ENCODE data around the gene EVC2.

EVC2 gene

GRCh38 chr4:5619913-5620625, 88.3 kb downstream of the EVC2 start:
- H3K79me2 ChIP-seq (ENCODE audit: insufficient read depth, low read length) = no peaks in the 10 kb centered on the region
- H3K9me2 ChIP-seq (replicated peaks; ENCODE audit: low read depth, low read length) = no peaks in the 10 kb centered on the region
- H4K20me1 ChIP-seq (ENCODE audit: insufficient read depth, low read length, poor library complexity, severe bottlenecking) = no peaks in the 10 kb centered on the region

GRCh38 chr4:5618051-5618960, 90.1 kb downstream of the EVC2 start:
- Histone ChIP-seq H3K9me2 (replicated peaks; ENCODE audit: low read depth, low read length) (no peaks in the 10 kb centered on the region), H3K4me3 (ENCODE audit: low read length, poor library complexity, severe bottlenecking) (no peak overlapping the region), H3K27me3 (ENCODE audit: insufficient read depth, low read length, poor library complexity, severe bottlenecking) (no peaks in the 10 kb centered on the region), H3F3A (ENCODE audit: low read depth) (no peaks in the 10 kb centered on the region), H3K4me2 (ENCODE audit: low read depth, low read length, poor library complexity, severe bottlenecking) (no peak overlapping the region), H4K20me1 (ENCODE audit: insufficient read depth, low read length, poor library complexity, severe bottlenecking) (no peaks in the 10 kb centered on the region), H3K9me3 (ENCODE audit: insufficient read depth, low read depth, low read length) (no peaks in the 10 kb centered on the region), H3K9ac (ENCODE audit: low read depth, low read length, poor library complexity, severe bottlenecking) (no peak overlapping the region), H3K4me1 (ENCODE audit: insufficient read depth, low read length, poor library complexity, severe bottlenecking) (no peaks in the 10 kb centered on the region), H3K79me2 (ENCODE audit: insufficient read depth, low read length) (no peaks in the 10 kb centered on the region), H3K36me3 (ENCODE audit: insufficient read depth, low read length) (no peaks in the 10 kb centered on the region), H2AFZ (ENCODE audit: low read length) (no peak overlapping the region)
- no peak for TF ChIP-seq CTCF (conservative IDR thresholded peaks at IDR 0.05; ENCODE audit: low read length)
- no peak for TF ChIP-seq EZH2phosphoT487 (IDR thresholded peaks at IDR 0.05; ENCODE audit: borderline replicate concordance)

More at GRCh38 chr4:5619913-5620625, 88.3 kb downstream of the EVC2 start:
- H3K4me1 ChIP-seq (ENCODE audit: insufficient read depth, low read length, poor library complexity, severe bottlenecking) = no peaks in the 10 kb centered on the region
- H3K36me3 ChIP-seq (ENCODE audit: insufficient read depth, low read length) = no peaks in the 10 kb centered on the region
- H3K9ac ChIP-seq (ENCODE audit: low read depth, low read length, poor library complexity, severe bottlenecking) = no peak overlapping the region
- no peak overlapping the region for H3K4me2 ChIP-seq (ENCODE audit: low read depth, low read length, poor library complexity, severe bottlenecking)
- no peaks in the 10 kb centered on the region for H3K27me3 ChIP-seq (ENCODE audit: insufficient read depth, low read length, poor library complexity, severe bottlenecking)
- no peaks in the 10 kb centered on the region for H3F3A ChIP-seq (ENCODE audit: low read depth)
- no peak overlapping the region for H2AFZ ChIP-seq (ENCODE audit: low read length)
- no peak for TF ChIP-seq CTCF (conservative IDR thresholded peaks at IDR 0.05; ENCODE audit: low read length)
- TF ChIP-seq EZH2phosphoT487 (IDR thresholded peaks at IDR 0.05; ENCODE audit: borderline replicate concordance) = no peak
- no peak overlapping the region for H3K4me3 ChIP-seq (ENCODE audit: low read length, poor library complexity, severe bottlenecking)
- no peaks in the 10 kb centered on the region for H3K9me3 ChIP-seq (ENCODE audit: insufficient read depth, low read depth, low read length)

- TF ChIP-seq EZH2phosphoT487 (IDR thresholded peaks at IDR 0.05; ENCODE audit: borderline replicate concordance) = no peak
- TF ChIP-seq CTCF (conservative IDR thresholded peaks at IDR 0.05; ENCODE audit: low read length) = no peak
Observed at GRCh38 chr4:5616331-5616950, 91.9 kb downstream of the EVC2 start.

More at GRCh38 chr4:5616331-5616950, 91.9 kb downstream of the EVC2 start:
- Histone ChIP-seq H3K9me2 (replicated peaks; ENCODE audit: low read depth, low read length) (no peaks in the 10 kb centered on the region), H3K4me1 (ENCODE audit: insufficient read depth, low read length, poor library complexity, severe bottlenecking) (no peaks in the 10 kb centered on the region), H3K79me2 (ENCODE audit: insufficient read depth, low read length) (no peaks in the 10 kb centered on the region), H3K27me3 (ENCODE audit: insufficient read depth, low read length, poor library complexity, severe bottlenecking) (no peaks in the 10 kb centered on the region), H4K20me1 (ENCODE audit: insufficient read depth, low read length, poor library complexity, severe bottlenecking) (no peaks in the 10 kb centered on the region), H3K9ac (ENCODE audit: low read depth, low read length, poor library complexity, severe bottlenecking) (no peak overlapping the region), H2AFZ (ENCODE audit: low read length) (no peak overlapping the region), H3K36me3 (ENCODE audit: insufficient read depth, low read length) (no peaks in the 10 kb centered on the region), H3F3A (ENCODE audit: low read depth) (no peaks in the 10 kb centered on the region), H3K4me2 (ENCODE audit: low read depth, low read length, poor library complexity, severe bottlenecking) (no peak overlapping the region), H3K4me3 (ENCODE audit: low read length, poor library complexity, severe bottlenecking) (no peak overlapping the region), H3K9me3 (ENCODE audit: insufficient read depth, low read depth, low read length) (no peaks in the 10 kb centered on the region)
